MM.1S (cell line): Measurements from ENCODE around the gene EHF.

Experiments used
- EZH2phosphoT487 ChIP-seq: fragments of 300-600 bp; sonication (generic); IDR thresholded peaks from 2 replicates; pipeline ENCODE4 v1.6.1; 2018; ENCODE audit warnings: antibody characterized with exemption, low read length
- TF ChIP-seq, protein P1 (sequence below): fragments of 300-600 bp; sonication (generic); IDR thresholded peaks from 2 replicates; pipeline ENCODE4 v1.5.1; 2016; ENCODE audit warnings: antibody characterized with exemption, low read length, mixed read lengths

- TF ChIP-seq, protein P1, sequence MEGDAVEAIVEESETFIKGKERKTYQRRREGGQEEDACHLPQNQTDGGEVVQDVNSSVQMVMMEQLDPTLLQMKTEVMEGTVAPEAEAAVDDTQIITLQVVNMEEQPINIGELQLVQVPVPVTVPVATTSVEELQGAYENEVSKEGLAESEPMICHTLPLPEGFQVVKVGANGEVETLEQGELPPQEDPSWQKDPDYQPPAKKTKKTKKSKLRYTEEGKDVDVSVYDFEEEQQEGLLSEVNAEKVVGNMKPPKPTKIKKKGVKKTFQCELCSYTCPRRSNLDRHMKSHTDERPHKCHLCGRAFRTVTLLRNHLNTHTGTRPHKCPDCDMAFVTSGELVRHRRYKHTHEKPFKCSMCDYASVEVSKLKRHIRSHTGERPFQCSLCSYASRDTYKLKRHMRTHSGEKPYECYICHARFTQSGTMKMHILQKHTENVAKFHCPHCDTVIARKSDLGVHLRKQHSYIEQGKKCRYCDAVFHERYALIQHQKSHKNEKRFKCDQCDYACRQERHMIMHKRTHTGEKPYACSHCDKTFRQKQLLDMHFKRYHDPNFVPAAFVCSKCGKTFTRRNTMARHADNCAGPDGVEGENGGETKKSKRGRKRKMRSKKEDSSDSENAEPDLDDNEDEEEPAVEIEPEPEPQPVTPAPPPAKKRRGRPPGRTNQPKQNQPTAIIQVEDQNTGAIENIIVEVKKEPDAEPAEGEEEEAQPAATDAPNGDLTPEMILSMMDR: no peak
- no peak for TF ChIP-seq EZH2phosphoT487
These were observed 34.2 kb upstream of the EHF start for GRCh38 chr11:34586488-34587281.
